ENCODE data around the gene CLPSL2. TPM values are rescaled to one million over a fixed set of nuclear protein-coding genes. Genes with fewer than 3 reads are reported as not detected.

Gene CLPSL2
- total RNA-seq, 1 donor from 2014 or later, result not detected

- Mint-ChIP-seq H3K27me3 (ENCODE audit: unreplicated experiment) (no peaks in the 10 kb centered on the region), H3K27ac (ENCODE audit: unreplicated experiment) (no peak overlapping the region), H3K4me3 (ENCODE audit: unreplicated experiment) (no peak overlapping the region), H3K36me3 (ENCODE audit: unreplicated experiment) (no peaks in the 10 kb centered on the region), H3K9me3 (ENCODE audit: unreplicated experiment) (no peaks in the 10 kb centered on the region), H3K4me1 (ENCODE audit: unreplicated experiment) (peaks cover 37% of the 10 kb centered on the region)
- no peak for TF ChIP-seq CTCF (IDR thresholded peaks at IDR 0.05)
- no peak for DNase-seq (ENCODE audit: extremely low spot score, unreplicated experiment)
Observed at GRCh38 chr6:35735452-35735851, 40.9 kb upstream of the CLPSL2 start.

- H3K4me1 Mint-ChIP-seq (ENCODE audit: unreplicated experiment), result peaks cover 30% of the 10 kb centered on the region
- no peaks in the 10 kb centered on the region for H3K27me3 Mint-ChIP-seq (ENCODE audit: unreplicated experiment)
- no peak overlapping the region for H3K4me3 Mint-ChIP-seq (ENCODE audit: unreplicated experiment)
- TF ChIP-seq CTCF (IDR thresholded peaks at IDR 0.05), result peak; percentile 96
- H3K27ac Mint-ChIP-seq (ENCODE audit: unreplicated experiment), result no peak overlapping the region
- H3K36me3 Mint-ChIP-seq (ENCODE audit: unreplicated experiment), result no peaks in the 10 kb centered on the region
- DNase-seq (ENCODE audit: extremely low spot score, unreplicated experiment), result peak; percentile 91
- no peaks in the 10 kb centered on the region for H3K9me3 Mint-ChIP-seq (ENCODE audit: unreplicated experiment)
Observed at GRCh38 chr6:35736253-35736894, 40.0 kb upstream of the CLPSL2 start.

GRCh38 chr6:35736982-35737412 is 39.4 kb upstream of the CLPSL2 start, which contains the start of gene ARMC12:
TSS of gene ARMC12 (plus strand) at chr6:35737032. CDS start at chr6:35737109, 77 bp downstream.
- no peak for TF ChIP-seq CTCF (IDR thresholded peaks at IDR 0.05)
- Mint-ChIP-seq H3K27ac (ENCODE audit: unreplicated experiment) (no peak within 1 kb of the TSS), H3K4me3 (ENCODE audit: unreplicated experiment) (no peak within 1 kb of the TSS), H3K36me3 (ENCODE audit: unreplicated experiment) (no peaks in the 10 kb centered on the region), H3K27me3 (ENCODE audit: unreplicated experiment) (no peaks in the 10 kb centered on the region), H3K9me3 (ENCODE audit: unreplicated experiment) (no peaks in the 10 kb centered on the region), H3K4me1 (ENCODE audit: unreplicated experiment) (peaks cover 29% of the 10 kb centered on the region)
- no peak for DNase-seq (ENCODE audit: extremely low spot score, unreplicated experiment)

- TF ChIP-seq CTCF (IDR thresholded peaks at IDR 0.05), result peak; percentile 83
- peaks cover 24% of the 10 kb centered on the region for H3K4me1 Mint-ChIP-seq (ENCODE audit: unreplicated experiment)
- H3K4me3 Mint-ChIP-seq (ENCODE audit: unreplicated experiment), result no peak overlapping the region
- no peak overlapping the region for H3K27ac Mint-ChIP-seq (ENCODE audit: unreplicated experiment)
- no peak for DNase-seq (ENCODE audit: extremely low spot score, unreplicated experiment)
- H3K27me3 Mint-ChIP-seq (ENCODE audit: unreplicated experiment), result no peaks in the 10 kb centered on the region
- no peaks in the 10 kb centered on the region for H3K9me3 Mint-ChIP-seq (ENCODE audit: unreplicated experiment)
- H3K36me3 Mint-ChIP-seq (ENCODE audit: unreplicated experiment), result no peaks in the 10 kb centered on the region
Observed at GRCh38 chr6:35737413-35738211, 38.8 kb upstream of the CLPSL2 start.
